ENCODE measurements around the gene SEBOX.
A peak's percentile ranks its signal among the peaks of the same experiment; 100 is the strongest.

Gene SEBOX

DNA sequence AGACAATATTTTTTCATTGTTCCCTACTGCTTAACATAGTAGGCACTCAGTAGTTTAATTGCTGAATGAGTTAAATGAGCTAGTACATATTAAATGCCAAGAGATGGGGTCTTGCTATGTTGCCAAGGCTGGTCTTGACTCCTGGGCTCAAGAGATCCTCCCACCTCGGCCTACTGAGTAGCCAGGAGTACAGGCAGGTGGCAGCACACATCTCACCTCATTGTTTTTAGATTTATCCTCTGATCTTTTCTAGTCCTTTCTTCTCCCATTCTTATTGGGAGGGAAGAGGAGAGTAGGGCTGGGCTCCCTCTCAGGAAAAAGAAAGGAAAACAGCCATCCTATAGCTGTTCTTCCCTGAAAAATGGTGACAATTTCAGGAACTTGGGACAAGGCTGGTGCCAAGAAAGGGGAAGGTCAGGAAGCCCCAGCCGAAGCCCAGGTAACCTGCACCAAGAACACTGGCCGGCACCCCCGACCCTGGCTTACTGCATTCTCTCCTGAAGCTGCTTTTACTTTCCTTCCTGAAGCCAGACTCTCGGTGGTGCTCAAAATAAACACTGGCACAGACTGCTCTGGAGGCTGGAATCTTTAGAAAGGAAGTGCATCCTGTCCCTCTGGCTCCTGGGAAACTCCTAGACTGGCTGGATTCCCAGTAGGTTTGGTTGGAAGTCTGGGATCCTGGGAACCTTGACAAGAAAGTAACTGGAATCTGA is 26.8 kb downstream of the SEBOX start:
- no peak for DNase-seq

DNA sequence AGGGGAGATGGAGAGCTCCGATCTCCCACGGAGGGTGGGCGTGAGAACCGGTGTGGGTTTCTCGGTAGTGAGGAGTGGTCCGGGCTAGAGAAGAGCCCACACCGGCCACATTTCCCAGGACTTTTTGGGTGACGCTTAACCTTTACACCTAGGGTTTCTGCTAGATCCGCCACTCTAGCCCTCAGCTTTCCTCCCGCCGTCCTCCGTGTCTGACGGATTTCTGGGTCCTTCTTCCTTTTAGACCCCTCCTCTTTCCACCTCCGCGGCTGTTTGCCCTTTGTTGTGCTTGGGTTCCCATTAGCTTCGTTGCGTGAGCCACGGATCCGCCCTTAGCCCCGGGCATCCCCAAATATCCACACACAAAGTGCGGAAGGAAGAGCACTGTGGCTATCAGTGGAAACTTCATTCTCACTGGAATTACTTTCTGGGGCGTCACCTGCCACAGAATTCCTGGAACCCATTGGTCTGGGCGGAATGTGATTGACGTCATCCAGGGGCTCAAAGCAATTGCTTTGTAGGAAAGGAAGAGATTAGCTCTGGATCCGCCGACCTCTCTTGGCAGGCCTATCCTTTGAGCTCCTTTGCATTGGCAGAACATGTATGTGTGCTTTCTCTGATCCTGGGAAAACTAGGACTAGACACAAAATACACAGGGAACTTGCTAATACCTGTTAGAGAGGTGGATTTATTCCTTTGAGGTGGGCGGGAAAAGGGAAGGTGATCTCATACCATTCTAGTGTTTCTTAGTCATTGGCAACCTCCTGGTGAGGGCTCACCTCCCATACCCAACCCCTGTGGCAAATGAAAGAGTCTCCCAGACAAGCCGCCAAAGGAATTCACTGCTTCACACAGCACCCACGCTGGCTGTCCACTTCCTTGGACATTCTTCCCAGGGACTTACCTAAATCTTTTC is 28.8 kb downstream of the SEBOX start:
- peak; percentile 58 for DNase-seq

DNA sequence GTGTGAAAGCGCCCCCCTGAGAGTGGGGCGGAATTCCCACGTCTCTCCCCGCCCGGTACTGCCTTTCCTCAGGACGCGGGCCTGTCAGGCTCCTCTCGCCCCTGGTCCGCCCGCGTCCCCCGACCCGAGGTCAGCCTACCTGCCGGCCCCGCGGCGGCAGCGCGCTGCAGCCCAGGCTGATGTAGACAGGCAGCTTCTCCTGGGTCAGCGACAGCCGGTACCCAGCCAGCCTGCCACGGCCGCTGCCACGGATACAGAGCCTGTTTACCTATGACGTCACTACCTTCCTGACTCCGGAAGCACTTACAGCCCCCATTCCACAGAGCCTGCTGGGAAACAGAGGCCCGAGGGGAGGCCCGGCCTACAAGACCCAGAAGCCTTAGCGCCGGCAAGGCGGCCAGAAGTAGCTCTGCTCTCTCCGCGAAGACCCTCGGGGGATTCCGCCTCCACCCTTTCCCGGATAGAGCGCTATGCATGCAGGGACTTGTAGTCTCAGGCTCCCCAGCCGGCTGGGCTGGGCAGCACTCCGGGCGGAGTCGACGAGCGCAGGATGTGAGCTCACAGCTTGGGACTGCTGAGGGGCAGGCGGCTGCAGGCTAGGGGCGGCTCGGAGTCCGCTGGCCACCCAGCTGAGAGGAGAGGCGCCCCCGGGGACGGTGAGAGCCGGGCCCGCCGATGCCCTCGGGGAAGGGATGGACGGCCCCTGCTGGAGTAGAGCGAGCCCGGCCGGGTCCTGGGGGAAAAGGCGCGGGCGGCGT is 29.6 kb downstream of the SEBOX start, which contains the start of the genes IFT20 and TNFAIP1:
TSS of gene IFT20 (minus strand) at position 272 of the 758 bp plus-strand sequence. CDS start 3,487 bp downstream, outside the sequence.
TSS of gene TNFAIP1 (plus strand) at position 561 of the 758 bp plus-strand sequence. CDS start 3,761 bp downstream, outside the sequence.
- DNase-seq = peak; percentile 100

DNA sequence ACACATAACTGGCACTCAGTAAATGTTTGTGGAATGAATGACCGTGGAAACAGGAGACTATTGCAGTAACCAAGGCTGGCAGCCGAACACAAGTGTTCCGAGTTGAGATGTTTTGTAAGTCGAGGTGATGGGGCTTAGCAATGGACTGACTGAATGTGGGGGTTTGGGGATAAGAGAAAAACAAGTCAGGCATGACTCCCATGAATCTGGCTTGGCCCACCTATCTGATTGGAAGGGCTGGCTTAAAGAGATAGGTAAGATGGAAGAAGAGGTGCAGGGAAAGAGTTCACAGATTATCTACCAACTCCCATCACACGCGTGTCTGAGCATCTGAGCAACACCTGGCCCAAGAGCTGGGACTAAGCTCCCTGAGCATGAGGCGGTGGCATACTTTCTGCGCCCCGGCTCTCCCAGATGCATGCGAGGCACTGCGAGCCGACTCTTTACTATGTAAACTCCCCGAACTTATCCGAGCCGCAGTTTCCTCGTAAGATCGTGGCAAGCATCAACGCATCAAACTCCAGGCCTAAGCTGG is 30.3 kb downstream of the SEBOX start:
- DNase-seq = no peak

DNA sequence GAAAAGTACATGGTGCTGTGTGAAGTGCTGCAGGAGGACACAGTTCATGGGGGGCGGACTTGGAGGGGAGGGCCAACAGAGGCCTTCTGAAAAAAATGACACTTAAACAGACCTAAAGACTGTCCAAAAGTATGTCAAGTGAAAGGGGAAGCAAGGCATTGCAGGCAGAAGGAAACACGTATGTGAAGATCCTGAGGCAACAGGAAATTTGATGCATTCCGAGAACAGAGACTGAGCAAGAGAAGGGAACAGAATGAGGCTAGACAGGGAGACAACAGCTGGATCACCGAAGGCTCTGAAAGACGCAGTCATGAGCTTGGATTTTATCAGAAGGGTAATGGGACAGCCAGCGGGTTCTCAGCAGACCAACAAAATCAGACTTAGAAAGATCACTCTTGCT is 30.8 kb downstream of the SEBOX start:
- DNase-seq = no peak

DNA sequence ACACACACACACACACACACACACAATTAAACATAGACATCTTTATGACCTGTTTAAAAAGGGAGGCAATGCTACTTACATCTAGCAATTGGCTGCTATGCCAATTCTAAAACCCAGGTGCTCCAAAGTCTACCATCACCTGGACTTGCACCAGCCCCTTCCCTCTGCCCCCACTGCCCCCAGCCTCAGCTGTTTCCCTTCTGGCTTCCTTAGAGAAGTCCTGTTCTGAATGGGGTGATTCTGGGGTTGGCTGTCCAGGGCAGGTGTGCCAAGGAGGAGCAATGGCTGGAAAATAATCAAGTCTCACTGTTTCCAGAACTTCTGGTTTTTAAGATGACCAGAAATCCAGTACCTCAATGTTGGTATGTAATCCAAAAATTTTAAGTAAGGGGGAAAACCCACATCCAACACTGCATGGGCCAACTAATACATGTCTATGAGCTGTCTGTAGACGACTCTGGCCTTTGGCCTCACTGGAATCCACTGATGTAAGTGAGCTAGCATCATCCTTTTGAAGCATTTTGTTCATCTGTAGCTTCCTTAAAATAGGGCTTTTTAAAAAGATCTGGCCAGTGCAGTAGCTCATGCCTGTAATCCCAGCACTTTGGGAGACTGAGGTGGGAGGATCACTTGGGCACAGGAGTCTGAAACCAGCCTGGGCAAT is 31.8 kb downstream of the SEBOX start:
- no peak for DNase-seq

DNA sequence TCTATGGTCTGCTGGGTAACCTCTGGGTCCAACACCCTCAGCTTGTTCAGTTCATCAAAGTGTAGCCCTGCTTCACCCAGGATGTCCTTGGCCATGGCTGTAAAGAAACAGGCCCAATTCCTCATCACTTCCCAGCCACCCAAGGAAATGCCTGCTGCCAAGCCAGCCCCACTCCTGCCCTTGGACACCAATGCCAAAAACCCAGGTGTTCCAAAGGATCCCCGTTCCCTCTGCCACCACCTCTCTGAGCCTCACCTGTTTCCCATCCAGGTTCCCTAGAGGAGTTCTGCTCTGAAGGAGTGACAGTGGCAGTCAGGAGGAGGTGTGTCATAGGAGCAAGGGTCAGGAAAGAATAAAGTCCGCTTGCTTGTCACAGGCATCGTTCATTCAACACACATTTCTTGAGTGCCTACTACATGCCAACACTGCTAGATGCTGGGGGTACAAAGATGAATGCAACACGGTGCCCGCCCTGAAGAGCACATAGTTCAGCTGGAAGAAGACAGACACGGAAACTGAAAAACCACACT is 33.0 kb downstream of the SEBOX start:
- DNase-seq = no peak

DNA sequence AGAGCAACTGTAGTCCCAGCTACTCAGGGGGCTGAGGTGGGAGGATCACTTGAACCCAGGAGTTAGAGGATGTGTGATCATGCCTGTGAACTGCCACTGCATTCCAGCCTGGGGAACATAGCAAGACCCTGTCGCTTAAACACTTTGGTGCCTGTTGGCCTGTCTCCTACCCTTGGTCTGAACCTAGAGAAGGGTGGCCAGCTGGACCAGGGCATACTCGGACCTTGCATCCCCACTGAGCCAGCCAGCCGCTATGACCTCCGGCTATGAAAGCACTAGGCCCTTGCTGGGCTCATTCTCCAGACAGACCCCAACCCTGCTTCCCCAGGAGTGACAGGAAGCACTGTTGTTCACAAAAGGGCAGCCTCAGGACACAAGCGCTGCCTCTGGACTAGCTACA is 34.3 kb downstream of the SEBOX start:
- no peak for DNase-seq

DNA sequence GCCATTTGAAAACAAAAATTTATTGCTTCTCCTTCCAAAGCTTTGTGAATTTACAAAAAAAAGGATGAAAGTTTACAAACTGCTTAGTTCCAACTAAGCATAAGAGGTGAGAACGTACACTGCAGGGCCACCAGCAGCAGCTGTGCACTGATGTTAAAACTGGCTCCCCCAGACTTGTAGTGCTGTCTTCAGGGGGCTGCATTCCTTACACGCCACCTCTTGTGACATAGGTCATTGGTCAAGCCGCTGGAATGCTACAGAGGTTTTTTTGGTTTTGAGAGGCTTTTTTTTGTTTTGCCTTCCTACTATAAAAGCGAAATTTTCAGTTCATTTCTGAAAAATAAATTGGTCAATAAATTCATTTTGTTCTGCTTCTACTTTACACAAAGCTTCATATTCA is 36.7 kb downstream of the SEBOX start:
- no peak for DNase-seq

DNA sequence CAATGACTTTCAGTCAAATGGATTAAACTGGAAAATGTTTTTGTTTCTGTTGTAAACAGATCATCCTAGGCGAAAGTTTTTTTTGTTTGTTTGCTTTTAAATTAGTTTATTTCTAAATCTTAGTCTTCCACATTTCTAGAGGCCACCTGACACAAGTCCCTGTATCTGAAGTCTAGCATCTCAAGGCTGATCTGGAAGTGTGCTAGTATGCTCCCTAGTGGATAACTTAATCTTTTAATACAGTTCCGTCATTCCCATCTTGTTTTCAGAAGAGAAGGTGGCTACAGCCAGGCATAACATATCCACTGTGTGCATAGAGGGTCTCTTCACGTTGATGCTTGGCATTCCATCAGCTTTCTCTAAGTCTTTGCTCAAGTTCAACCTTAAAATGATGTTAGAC is 37.3 kb downstream of the SEBOX start:
- DNase-seq = no peak

DNA sequence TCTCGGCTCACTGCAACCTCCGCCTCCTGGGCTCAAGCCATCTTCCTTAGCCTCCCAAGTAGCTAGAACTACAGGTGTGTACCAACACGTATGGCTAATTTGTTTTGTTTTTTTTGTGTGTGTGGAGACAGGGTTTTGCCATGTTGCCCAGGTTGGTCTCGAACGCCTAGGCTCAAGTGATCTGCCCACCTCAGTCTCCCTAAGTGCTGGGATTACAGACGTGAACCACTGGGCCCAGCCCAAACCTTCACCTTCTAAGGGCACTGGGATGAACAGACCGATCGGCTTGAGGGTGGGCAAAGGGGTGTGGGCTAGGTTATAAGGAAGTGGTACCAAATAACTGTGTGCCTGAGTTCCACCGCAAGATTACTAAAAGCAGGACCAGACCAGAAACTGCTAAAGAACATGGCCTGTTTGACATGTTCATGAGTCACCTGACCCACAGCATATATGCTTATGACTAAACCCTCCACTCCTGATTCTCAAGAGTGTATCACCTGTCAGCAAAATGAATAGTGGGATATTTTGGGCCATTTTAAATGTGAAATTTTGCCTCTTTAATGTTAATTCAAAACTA is 37.9 kb downstream of the SEBOX start:
- no peak for DNase-seq

DNA sequence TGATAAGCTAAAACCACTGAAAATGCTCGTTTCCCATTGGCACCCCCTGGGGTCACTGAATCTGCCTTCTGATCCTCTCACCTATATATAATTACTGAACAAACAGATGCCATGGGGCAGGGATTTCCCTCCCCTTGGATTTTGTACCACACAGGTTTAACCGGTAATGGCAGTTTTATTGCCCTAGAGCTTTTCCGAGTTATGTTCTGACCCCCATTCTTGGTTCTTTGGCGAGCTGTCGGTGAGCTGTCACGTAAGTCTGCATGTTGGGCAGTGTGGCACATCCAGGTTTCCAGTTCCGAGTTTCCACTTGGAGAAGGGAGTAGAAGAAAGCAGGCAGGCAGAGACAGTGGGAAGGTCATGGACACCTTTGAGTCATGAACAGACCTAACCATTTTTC is 38.9 kb downstream of the SEBOX start:
- no peak for DNase-seq

DNA sequence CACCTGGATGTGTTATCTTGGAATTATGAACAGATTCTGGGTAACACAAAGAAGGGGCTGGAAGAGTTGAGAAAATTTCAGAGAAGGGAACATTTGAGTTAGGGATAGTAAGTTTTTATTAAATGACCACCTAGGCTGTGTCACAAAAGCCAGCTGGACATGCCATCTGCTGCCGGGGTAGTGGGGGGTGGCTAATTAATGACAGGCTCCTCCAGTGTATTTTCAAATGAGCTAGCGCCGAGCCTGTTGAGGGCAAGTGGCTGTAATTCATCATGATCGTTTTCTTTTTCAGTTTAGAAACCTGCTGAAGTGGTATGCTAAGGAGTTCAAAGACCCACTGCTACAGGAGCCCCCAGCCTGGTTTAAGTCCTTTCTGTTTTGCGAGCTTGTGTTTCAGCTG is 39.8 kb downstream of the SEBOX start:
- DNase-seq = no peak

DNA sequence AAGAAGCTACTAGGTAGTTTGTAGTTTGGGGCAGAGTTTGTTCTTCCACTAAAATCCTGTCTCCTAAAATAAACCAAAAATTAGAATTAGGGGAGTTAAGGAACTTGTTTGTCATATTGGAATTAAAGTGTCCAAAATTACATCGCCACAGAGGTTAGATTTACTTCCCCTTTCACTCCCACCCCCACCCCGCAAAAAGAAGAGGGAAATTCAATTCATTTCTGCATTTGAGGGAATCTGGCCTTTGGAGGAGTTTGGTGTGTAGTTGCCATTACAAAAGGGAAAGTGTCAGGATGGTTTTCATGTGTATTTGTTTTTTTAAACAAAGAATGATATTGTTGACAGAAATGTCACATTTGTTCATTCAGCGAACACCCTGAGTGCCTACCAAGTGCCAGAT is 40.2 kb downstream of the SEBOX start:
- DNase-seq = no peak

DNA sequence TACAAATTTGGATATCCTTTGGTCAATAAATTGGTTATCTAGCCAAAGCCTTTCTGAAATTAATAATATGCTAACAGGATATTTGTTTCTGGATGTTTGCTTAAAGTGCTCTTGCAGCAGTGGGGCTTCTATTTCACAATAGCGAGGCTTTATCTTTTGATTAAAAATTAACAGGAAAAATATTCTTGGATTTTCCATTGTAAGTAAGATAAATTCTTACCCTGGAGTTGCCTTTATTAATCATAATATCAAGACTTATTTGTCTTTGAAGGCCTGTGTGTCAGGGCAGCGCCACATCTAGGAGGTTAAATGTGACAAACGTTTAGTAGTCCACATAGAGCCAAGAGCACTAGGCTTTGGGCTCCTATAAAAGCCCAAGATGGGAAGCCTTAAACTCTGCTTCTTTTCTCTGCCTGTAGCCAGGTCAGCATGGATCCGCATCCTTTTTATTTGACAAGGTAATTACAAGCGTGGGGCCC is 40.7 kb downstream of the SEBOX start:
- no peak for DNase-seq

DNA sequence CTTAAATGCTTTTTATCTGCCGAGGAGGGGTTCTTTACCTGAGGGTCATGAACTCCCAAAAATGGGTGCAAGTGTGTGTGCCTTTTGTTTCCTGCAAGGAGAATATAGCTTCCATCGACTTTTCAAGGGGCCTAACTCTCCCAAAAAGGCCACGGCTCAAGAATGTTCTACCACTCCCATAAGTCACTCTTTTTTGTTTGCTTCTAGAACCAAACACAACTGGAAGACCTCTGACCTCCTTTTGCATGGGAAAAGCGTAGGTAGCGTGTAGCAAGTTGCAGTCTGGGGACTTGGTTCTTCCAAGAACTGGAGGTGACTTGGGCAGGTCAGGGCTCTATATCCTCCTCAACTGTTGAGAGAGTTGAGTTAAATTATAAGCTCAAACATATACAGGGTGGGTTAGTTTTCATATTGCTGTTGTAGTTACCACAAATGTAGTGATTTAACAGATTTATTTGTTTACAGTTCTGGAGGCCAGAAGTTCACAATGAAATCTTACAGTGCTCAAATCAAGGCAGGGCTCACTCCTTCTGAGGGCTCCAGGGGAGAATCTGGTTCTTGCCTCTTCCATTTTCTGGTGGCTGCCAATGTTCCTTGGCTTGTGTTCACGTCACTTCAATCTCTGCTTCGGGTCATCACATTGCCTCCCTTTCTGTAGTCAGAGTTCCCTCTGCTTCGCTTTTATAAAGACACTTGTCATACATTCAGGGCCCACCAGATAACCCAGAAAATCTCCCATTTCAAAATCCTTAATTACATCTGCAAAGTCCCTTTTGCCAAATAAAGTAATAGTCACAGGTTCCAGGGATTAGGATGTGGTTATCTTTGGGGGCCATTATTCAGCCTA is 44.6 kb downstream of the SEBOX start:
- no peak for DNase-seq

DNA sequence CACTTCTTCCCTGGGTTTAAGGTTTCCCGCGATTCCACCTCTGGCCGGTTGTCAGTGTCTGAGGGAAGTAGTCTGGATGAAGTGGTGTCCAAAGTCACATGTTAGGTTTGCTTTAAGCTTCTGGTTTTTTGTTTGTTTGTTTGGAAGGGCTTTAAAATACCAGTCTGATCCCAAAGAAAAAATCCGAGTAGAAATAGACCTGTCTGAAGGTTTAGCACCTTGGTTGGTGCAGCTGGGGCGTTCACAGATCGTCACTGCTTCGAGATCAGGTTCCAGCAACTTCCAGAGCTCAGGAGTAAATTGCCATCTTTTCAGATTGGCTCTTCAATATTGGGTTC is 45.4 kb downstream of the SEBOX start:
- no peak for DNase-seq

DNA sequence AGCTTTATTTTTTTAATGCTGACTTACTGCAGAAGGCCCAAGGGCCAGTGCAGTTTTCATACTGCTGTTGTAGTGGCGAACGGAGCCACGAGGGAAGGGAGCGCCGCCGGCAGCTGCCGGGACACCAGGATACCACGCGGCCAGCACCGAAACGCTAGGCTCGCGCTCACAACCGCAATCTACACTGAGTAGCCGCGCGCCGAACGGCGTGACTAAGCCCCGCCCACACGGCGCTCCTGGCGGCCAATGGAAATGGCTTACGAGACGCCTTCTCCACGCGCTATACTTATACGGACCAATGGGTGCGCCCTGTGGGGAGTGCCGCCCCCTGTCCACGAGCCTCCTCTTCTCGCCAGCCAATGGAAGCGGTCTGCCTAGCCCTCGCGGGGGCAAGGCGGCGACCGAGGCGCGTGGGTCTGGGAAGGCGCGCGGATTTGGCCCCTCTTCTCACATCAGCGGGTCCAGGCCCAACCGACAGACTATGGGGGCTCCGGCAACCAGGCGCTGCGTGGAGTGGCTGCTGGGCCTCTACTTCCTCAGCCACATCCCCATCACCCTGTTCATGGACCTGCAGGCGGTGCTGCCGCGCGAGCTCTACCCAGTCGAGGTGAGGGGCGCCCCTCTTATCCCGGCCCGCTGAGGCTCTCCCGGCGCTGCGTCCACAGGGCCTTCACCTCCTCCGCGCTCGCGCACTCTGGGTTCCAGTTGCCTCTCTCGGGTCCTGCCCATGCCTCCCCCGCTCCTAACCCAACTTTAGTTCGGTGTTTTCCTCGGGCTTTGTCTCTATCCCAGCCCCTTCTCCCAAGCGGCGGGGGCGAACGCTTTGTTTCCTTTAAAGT is 46.0 kb downstream of the SEBOX start, which contains the start of gene TMEM97:
TSS of gene TMEM97 (plus strand) at position 442 of the 839 bp plus-strand sequence. CDS start at position 482, 40 bp downstream.
- DNase-seq = peak; percentile 98

DNA sequence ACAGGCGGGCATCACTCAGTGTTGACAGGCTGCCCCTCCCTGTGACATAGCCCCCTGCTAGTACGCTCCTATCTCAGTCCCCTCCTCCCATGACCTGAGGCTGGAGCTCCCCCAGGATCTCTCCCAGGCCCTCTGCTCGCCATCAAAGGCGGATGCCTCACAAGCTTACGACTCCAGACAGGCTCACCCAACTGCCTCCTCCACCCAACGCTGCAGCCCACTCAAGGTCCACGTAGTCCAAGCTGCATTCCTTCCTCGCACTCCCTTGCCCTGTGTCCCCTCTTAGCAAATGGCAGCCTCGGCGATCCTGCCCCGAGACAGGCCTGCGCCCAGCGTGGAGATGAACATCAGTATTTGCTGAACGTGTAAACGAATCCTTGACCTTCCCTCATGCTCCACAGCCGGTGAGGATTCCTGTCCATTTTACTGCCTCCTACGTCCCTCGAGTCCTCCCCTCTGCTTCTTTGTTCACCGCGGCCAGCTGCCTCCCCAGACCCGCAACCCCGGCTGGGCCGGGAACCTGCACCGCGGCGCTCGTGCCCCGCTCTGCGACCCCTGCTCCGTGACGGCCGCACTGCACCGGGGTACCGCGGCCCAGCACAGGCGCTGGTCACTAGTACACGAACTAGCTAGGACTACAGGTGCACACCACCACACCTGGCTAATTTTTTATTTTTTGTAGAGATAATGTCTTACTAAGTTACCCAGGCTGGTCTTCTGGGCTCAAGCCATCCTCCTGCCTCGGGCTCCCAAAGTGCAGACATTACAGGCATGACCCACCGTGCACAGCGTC is 46.8 kb downstream of the SEBOX start:
- DNase-seq = peak; percentile 9
